Subcutaneous abdominal adipose tissue (tissue), 5 donors: Measurements from ENCODE around the gene ADPRM.

ENCODE experiments used
- H3K27ac ChIP-seq: one replicate; pipeline ENCODE4 v1.7.0; 2013; ENCODE audit warnings: low read depth, mild to moderate bottlenecking, inconsistent platforms, low read length, moderate library complexity
- H3K27me3 ChIP-seq, 5 donors: one replicate each; pipeline ENCODE4 v1.7.0; 2013; ENCODE audit warnings: low read length in 5 of 5, inconsistent platforms in 1 of 5; ENCODE audit not compliant: control insufficient read depth in 5 of 5, insufficient read depth in 4 of 5
- H3K36me3 ChIP-seq, 5 donors: one replicate each; pipeline ENCODE4 v1.7.0; 2013; ENCODE audit warnings: low read length in 5 of 5; ENCODE audit not compliant: control insufficient read depth in 5 of 5, insufficient read depth in 5 of 5
- H3K4me1 ChIP-seq, 5 donors: one replicate each; pipeline ENCODE4 v1.7.0; 2013; ENCODE audit warnings: low read length in 5 of 5, mild to moderate bottlenecking in 3 of 5, moderate library complexity in 1 of 5; ENCODE audit not compliant: control insufficient read depth in 5 of 5, insufficient read depth in 5 of 5
- H3K4me3 ChIP-seq, 5 donors: one replicate each; pipeline ENCODE4 v1.7.0; 2013; ENCODE audit warnings: low read length in 5 of 5, low read depth in 1 of 5
- H3K9ac ChIP-seq, 5 donors: one replicate each; pipeline ENCODE4 v1.7.0; 2013; ENCODE audit warnings: low read length in 5 of 5, mild to moderate bottlenecking in 4 of 5, moderate library complexity in 3 of 5
- H3K9me3 ChIP-seq, 5 donors: one replicate each; pipeline ENCODE4 v1.7.0; 2013; ENCODE audit warnings: low read length in 5 of 5; ENCODE audit not compliant: control insufficient read depth in 5 of 5
- donor health status: healthy.
- donor health status: healthy.
- donor health status: healthy.
- donor health status: healthy.
- donor health status: healthy.

ADPRM gene, protein sequence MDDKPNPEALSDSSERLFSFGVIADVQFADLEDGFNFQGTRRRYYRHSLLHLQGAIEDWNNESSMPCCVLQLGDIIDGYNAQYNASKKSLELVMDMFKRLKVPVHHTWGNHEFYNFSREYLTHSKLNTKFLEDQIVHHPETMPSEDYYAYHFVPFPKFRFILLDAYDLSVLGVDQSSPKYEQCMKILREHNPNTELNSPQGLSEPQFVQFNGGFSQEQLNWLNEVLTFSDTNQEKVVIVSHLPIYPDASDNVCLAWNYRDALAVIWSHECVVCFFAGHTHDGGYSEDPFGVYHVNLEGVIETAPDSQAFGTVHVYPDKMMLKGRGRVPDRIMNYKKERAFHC

DNA sequence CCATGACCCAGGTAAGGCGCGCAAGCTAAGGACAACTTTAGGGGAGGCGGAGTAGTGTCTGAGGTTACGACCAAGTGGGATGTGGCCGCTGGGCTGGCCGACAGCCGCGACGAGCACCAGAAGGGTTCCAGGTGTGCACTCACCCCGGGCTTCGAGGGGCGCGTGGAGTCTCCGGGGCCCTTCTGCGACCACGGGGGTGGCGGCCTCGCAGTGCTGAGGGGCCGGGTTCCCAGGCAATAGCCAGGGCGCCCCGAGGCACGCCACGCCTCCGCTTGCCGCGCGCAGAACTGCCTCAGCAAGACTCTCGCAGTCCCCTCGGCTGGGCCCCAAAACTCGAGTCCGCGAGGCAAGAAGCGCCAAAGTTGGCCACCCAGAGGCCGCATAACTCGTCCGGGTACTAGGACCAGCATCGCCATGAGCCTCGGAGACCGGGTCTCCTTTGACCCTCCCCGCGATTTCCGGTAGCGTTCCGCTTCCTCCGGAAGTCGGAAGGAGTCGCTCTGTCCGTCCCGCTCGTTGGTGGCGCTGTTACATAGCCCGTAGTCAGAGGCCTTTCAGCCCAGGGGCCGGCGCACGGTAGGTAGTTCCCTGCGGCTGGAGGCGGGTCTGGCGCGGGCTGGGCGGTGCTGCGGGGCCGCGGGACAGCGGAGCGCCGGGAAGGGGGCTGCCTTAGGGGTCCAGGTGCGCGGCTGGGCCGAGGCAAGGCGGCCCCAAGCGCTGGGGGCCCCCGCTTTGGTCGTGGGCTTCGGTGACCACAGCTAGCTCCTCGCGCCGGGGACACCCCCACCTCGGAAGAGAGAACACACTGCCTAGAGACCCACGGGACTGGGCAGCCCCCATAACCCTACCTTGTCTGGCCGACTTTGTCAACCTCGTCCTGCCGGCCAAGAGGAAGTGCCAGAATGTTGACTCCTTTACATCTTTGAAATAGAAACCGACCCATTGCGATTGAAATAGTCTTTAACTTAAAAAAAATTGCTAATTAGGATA is at the start of gene ADPRM, which contains the start of gene SCO1:
Gene ADPRM, plus strand, starts transcription at position 503 of the 990 bp plus-strand sequence. CDS start 7,333 bp downstream, outside the sequence.
Gene SCO1, minus strand, starts transcription at position 442 of the 990 bp plus-strand sequence. Its CDS starts 26 bp downstream, at position 416.
- Histone ChIP-seq H3K4me1 (peaks cover 0 to 34% (median 28%) of the 10 kb centered on the region in 5 donors), H3K36me3 (peaks cover 14 to 31% (median 16%) of the 10 kb centered on the region in 5 donors), H3K27me3 (no peaks in the 10 kb centered on the region), H3K4me3 (peak within 1 kb of the TSS; percentile 71 to 98 (median 92)), H3K9me3 (no peaks in the 10 kb centered on the region), H3K9ac (peak within 1 kb of the TSS; percentile 73 to 99 (median 96)), H3K27ac (peak within 1 kb of the TSS; percentile 93)

DNA sequence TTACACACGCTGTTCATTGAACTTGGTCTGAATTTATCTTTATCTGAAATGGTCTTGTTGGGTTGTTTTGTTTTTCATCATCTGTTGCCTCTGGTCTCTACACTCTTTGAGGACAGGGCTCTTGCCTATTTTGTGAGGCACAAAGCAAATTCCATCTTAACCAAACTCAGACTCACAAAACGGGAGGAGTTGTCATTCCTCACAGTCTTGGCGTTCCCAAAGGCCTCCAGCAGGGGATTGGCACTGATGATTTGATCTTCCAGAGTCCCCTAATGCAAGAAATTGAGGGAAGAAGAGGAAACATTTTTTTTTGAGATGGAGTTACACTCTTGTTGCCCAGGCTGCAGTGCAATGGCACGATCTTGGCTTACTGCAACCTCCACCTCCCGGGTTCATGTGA is 49.0 kb upstream of the ADPRM start:
- Histone ChIP-seq H3K4me1 (peaks cover 0 to 8% (median 2%) of the 10 kb centered on the region in 5 donors), H3K36me3 (peaks cover 0 to 4% (median 3%) of the 10 kb centered on the region in 5 donors), H3K27ac (no peak overlapping the region), H3K27me3 (no peaks in the 10 kb centered on the region), H3K4me3 (no peak overlapping the region), H3K9ac (no peak overlapping the region), H3K9me3 (no peaks in the 10 kb centered on the region)

DNA sequence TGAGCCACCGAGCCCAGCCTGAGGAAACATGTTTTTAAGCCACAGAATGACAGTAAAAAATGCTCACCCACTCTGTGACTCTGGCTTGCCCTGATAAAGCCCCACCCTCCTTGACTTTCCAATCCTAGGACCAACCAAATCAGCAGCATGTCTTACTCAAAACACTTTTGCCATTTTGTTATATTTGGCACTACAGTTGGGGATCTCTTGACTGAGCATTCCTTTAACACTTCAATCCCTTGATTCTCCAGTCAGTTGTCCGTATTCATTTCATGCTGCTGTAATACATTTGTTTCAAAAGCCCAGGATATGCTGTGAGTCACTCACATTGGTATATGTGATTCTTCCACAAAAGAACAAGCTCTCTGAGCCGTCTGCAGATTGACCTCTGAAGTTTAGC is 48.4 kb upstream of the ADPRM start:
- Histone ChIP-seq H3K4me1 (peaks cover 0 to 8% (median 2%) of the 10 kb centered on the region in 5 donors), H3K27me3 (no peaks in the 10 kb centered on the region), H3K4me3 (no peak overlapping the region), H3K36me3 (peaks cover 0 to 4% (median 3%) of the 10 kb centered on the region in 5 donors), H3K27ac (no peak overlapping the region), H3K9me3 (no peaks in the 10 kb centered on the region), H3K9ac (no peak overlapping the region)

DNA sequence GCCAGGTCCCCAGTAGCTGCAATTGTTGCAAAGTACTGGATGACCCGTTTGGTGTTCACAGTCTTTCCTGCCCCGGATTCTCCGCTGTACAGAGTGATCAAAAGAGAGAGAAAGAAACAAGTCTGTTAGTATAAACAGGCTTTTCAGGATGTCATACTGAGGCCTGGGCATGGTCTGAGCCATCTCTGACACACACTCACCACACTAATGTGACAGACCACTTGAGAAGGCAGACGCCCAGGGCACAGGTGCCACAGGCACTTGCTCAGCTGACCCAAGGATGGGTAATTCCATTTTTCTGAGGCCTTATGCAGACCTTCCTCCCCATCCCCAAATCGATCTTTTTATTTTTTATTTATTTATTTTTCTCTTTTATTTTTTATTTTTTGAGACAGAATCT is 47.8 kb upstream of the ADPRM start:
- Histone ChIP-seq H3K36me3 (peaks cover 0 to 2% (median 0%) of the 10 kb centered on the region in 5 donors), H3K27ac (no peak overlapping the region), H3K4me3 (no peak overlapping the region), H3K9ac (no peak overlapping the region), H3K9me3 (no peaks in the 10 kb centered on the region), H3K27me3 (peaks cover 0 to 2% (median 0%) of the 10 kb centered on the region in 5 donors), H3K4me1 (peaks cover 0 to 8% (median 2%) of the 10 kb centered on the region in 5 donors)

DNA sequence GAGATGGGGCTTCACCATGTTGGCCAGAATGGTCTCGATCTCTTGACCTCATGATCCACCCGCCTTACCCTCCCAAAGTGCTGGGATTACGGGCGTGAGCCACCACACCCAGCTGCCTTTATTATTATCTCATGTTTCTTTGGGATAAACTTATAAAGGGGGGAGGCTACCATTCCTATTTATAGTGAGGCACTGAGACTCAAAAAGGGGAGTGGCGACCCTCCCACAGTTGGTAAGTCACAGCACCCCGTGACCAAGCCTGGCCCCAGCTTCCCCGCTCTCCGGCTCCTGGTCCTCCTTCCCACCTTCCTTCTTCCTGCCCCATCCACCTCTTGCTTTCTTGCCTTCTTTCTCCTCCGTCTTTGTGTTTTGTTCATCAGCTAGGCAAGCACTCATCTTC is 45.5 kb upstream of the ADPRM start:
- Histone ChIP-seq H3K9ac (no peak overlapping the region), H3K36me3 (no peaks in the 10 kb centered on the region)

DNA sequence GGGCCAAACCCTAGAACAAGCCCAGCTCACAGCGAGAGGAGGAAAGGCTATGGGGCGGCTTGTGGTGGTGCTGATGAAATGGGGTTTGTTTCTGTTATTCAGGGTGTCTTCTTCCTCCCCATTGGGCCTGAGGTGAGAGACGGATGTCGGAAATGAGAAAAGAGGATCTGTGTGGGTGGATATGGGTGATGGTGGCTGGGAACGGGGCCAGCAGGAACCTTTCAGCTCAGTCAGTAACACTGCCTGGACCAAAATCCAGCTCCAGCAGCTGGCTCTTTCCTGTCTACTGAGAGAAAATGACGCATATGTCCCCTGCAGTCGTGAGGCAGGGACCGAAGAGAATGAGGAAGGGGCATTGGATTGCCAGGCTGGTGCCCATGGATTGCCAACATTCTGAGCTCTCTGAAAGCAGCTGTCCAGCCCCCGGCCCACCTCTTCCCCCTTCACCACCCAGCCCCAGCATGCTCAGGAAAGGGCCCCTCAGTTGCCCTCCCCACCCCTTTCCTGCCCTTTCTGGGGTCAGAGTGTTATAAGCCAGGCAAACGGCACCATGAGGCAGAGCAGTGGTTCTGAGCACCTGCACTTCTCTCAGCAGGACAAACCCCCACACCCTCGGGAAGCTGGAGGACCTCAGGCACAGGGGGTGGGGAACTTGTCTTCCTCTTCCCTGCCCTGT is 44.3 kb upstream of the ADPRM start:
- no peak overlapping the region for H3K9ac ChIP-seq
- H3K27me3 ChIP-seq, result peaks cover 0 to 2% (median 0%) of the 10 kb centered on the region in 5 donors
- no peak overlapping the region for H3K4me3 ChIP-seq
- peaks cover 0 to 4% (median 2%) of the 10 kb centered on the region in 5 donors for H3K4me1 ChIP-seq
- no peaks in the 10 kb centered on the region for H3K9me3 ChIP-seq
- H3K36me3 ChIP-seq, result no peaks in the 10 kb centered on the region
- no peak overlapping the region for H3K27ac ChIP-seq

More for the DNA sequence above, 45.5 kb upstream of the ADPRM start:
- H3K9me3 ChIP-seq, result no peaks in the 10 kb centered on the region
- H3K4me1 ChIP-seq, result peaks cover 0 to 4% (median 2%) of the 10 kb centered on the region in 5 donors
- peaks cover 0 to 2% (median 0%) of the 10 kb centered on the region in 5 donors for H3K27me3 ChIP-seq
- no peak overlapping the region for H3K4me3 ChIP-seq
- no peak overlapping the region for H3K27ac ChIP-seq

DNA sequence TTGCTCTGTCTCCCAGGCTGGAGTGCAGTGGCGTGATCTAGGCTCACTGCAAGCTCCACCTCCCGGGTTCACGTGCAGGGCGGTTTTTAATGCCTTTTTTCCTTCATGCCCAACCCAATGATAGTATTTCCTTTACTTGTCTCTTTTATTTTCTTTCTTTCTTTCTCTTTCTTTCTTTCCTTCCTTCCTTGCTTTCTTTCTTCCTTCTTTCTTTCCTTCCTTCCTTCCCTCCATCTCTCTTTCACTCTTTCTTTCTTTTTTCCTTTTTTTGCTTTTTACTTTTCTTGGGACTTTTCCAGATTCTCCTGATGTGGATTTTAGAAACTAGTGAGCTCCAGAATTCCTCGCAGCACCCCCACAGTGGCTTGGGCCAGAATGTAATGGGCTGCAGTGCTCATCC is 43.4 kb upstream of the ADPRM start:
- no peak overlapping the region for H3K27ac ChIP-seq

DNA sequence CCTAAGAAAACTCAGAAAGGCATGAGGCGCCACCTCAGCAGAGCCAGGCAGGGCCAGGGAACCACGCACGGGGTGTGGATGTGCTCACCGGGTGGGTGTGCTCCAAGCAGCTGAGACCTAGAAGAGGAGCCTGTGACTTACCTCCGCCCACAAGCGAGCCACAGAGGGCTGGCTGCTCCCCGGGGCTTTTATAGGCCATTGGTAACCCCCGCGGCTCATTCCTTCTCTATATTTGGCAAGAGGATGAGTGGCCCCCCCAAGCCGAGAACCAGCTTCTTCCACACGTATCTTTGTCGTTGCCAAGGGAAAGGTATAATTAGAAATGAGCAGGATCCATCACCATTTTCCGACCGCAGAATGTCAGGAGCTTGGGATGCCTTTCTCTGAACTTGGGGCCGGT is 40.2 kb upstream of the ADPRM start, which contains the start of gene MYH3:
Gene MYH3, minus strand, starts transcription at position 162 of the 400 bp plus-strand sequence. CDS start 2,245 bp downstream, outside the sequence.
- H3K4me3 ChIP-seq, result no peak within 1 kb of the TSS
- H3K9me3 ChIP-seq, result no peaks in the 10 kb centered on the region
- H3K27ac ChIP-seq, result no peak within 1 kb of the TSS
- no peak within 1 kb of the TSS for H3K9ac ChIP-seq
- peaks cover 0 to 14% (median 3%) of the 10 kb centered on the region in 5 donors for H3K36me3 ChIP-seq
- H3K27me3 ChIP-seq, result peaks cover 0 to 2% (median 0%) of the 10 kb centered on the region in 5 donors
- H3K4me1 ChIP-seq, result peaks cover 0 to 4% (median 2%) of the 10 kb centered on the region in 5 donors

More for the DNA sequence above, 43.4 kb upstream of the ADPRM start:
- H3K27me3 ChIP-seq, result peaks cover 0 to 2% (median 0%) of the 10 kb centered on the region in 5 donors
- no peak overlapping the region for H3K4me3 ChIP-seq
- H3K4me1 ChIP-seq, result peaks cover 0 to 4% (median 2%) of the 10 kb centered on the region in 5 donors
- H3K9me3 ChIP-seq, result no peaks in the 10 kb centered on the region
- peaks cover 0 to 5% (median 0%) of the 10 kb centered on the region in 5 donors for H3K36me3 ChIP-seq
- no peak overlapping the region for H3K9ac ChIP-seq

DNA sequence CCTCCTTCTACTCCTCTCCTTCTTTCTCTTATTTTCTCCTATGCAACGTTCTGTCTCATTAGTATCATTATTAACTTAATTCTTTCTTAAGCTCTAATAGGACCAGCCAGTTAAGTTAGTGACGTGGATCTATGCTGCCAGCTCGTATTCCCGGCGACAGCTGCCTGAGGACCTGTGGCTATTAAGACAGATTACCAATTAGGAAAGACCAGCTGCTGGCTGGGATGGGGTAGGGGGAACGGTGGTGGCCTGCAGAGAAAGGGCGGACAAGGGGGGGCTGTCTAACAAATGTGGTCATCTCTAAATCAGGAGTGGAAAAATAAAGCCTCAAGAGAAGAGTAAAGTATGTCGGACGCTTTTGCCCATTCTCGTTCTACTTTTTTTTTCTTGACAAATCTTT is 39.5 kb upstream of the ADPRM start:
- Histone ChIP-seq H3K9ac (no peak overlapping the region), H3K9me3 (no peaks in the 10 kb centered on the region), H3K36me3 (peaks cover 0 to 14% (median 3%) of the 10 kb centered on the region in 5 donors), H3K4me1 (peaks cover 0 to 3% (median 2%) of the 10 kb centered on the region in 5 donors), H3K4me3 (no peak overlapping the region), H3K27ac (no peak overlapping the region), H3K27me3 (peaks cover 0 to 2% (median 0%) of the 10 kb centered on the region in 5 donors)
